SK-N-MC (cell line): Measurements from ENCODE around the gene DENND1C.

ENCODE experiments used
- EZH2 ChIP-seq: fragments of 200-600 bp; sonication (generic); IDR thresholded peaks from one replicate; pipeline ENCODE4 v1.6.1; 2017; ENCODE audit warnings: antibody characterized with exemption
- FOXP2 ChIP-seq: optimal IDR thresholded peaks from 2 replicates; pipeline ENCODE3; 2011; ENCODE audit warnings: mild to moderate bottlenecking, moderate library complexity; ENCODE audit not compliant: insufficient read depth; ENCODE audit errors: extremely low read length, control extremely low read depth
- POLR2AphosphoS5 ChIP-seq: IDR thresholded peaks from 2 replicates; pipeline ENCODE4 v1.6.1; 2012; ENCODE audit warnings: mild to moderate bottlenecking, low read depth, low read length, borderline replicate concordance

DNA sequence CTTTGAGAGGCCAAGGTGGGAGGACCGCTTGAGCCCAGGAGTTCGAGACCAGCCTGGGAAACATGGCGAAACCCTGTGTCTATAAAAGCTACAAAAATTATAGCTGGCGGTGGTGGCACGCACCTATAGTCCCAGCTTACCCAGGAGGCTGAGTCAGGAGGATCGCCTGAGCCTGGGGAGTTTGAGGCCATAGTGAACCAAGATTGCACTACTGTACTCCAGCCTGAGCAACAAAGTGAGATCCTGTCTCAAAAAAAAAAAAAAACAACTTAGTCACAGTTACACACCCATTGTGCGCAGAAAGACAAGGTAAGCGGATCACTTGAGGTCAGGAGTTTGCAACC is 728 bp upstream of the DENND1C start:
- TF ChIP-seq POLR2AphosphoS5 (no peak), EZH2 (no peak), FOXP2 (no peak)
